ENCODE data around the gene MTMR4.

The MTMR4 gene

DNA sequence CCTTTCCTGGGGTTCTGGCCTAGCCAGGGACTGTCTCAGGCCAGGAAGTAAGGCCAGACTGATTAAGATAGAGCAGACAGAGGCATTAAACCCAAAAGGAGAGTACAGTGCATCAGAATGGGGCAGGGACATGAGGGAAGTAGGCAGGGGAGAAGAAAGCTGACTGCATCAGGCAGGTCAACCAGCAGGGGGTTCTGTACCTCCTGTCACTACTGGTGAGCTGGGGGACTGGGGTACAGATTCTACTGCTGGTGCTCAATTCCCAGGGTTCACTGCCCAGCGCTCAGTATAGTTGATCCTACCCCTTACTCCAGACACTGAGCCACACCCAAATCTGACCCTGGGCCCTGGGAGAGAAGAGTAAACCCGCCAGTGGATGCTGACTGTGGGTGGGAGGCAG is 12.9 kb upstream of the MTMR4 start:
- DNase-seq (ENCODE audit: low read depth) = peak; percentile 17
- peak overlapping the region; percentile 46 for H3K4me3 ChIP-seq (replicated peaks; ENCODE audit: low read depth, low read length)

DNA sequence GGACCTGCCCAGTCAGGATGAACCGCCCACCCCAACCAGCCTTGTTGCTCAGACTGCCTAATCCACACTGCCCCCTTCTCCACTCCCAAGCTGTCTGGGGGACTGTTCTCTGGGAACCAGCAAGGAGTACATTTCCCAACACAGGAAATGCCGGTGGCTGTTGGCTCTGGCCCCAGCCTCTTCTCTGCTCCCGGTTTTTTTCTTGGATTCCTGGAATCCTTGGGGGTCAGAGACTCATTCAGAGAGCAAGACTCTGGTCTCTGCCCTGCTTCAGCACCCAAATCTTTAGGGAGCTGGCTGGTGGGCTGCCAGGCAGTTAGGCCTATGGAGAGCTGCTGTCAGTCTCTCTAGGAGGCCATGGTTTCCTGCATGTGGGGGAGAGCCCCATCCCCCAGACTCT is 10.8 kb upstream of the MTMR4 start:
- peak overlapping the region; percentile 46 for H3K4me3 ChIP-seq (replicated peaks; ENCODE audit: low read depth, low read length)
- TF ChIP-seq, protein P1, sequence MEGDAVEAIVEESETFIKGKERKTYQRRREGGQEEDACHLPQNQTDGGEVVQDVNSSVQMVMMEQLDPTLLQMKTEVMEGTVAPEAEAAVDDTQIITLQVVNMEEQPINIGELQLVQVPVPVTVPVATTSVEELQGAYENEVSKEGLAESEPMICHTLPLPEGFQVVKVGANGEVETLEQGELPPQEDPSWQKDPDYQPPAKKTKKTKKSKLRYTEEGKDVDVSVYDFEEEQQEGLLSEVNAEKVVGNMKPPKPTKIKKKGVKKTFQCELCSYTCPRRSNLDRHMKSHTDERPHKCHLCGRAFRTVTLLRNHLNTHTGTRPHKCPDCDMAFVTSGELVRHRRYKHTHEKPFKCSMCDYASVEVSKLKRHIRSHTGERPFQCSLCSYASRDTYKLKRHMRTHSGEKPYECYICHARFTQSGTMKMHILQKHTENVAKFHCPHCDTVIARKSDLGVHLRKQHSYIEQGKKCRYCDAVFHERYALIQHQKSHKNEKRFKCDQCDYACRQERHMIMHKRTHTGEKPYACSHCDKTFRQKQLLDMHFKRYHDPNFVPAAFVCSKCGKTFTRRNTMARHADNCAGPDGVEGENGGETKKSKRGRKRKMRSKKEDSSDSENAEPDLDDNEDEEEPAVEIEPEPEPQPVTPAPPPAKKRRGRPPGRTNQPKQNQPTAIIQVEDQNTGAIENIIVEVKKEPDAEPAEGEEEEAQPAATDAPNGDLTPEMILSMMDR (IDR thresholded peaks at IDR 0.05; ENCODE audit: low read length, missing control alignments) = peak; percentile 8
- peak; percentile 97 for DNase-seq (ENCODE audit: low read depth)

More for the DNA sequence above, 12.9 kb upstream of the MTMR4 start:
- TF ChIP-seq, protein P1 (IDR thresholded peaks at IDR 0.05; ENCODE audit: low read length, missing control alignments) = peak; percentile 37

DNA sequence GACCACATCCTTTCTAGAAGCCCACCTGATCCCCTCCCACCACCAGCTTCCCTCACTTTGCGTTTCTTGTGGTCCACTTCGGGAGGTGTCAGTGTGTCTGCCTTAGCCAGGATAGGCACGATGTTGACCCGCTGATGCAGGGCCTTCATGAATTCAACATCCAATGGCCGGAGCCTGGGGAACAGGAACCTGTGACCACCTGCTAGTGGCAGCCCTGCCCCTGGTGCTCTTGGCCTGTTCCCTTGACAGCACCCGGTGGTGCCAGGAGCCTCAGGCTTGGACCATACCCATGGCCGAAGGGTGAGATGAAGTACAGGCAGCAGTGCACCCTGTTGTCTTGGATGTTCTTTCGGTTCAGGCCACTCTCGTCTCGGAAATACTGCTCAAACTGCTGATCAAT is 7.2 kb upstream of the MTMR4 start:
- TF ChIP-seq, protein P1 (IDR thresholded peaks at IDR 0.05; ENCODE audit: low read length, missing control alignments) = no peak
- H3K4me3 ChIP-seq (replicated peaks; ENCODE audit: low read depth, low read length) = no peak overlapping the region
- no peak for DNase-seq (ENCODE audit: low read depth)

DNA sequence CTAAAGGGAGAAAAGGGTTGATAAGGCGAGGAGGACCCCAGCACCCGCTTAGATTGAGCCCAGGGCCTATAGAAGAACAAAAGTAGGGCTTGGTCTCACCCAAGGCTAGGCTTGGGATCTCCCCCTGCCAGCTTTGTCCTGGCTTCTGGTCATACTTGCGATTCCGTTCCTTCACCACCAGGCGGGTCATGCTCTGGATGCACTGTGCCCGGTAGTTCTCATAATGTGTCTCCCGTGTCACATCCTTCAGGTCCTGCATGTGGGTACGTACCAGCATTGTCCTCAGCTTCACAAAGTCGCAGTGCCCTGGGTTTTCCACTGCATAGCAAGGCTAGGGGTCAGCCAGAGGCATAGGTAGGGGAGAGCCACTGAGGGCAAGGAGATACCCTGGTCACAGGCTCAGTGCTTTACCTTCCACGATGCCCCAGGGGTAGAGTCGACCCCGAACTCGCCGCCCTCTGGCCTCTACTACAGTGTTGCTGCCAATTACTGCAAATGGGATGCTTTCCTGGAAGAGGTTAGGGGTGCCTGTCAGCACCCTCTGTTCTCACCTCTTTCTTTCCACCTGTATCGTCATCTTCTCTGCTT is 6.5 kb upstream of the MTMR4 start:
- TF ChIP-seq, protein P1 (IDR thresholded peaks at IDR 0.05; ENCODE audit: low read length, missing control alignments) = peak; percentile 54
- H3K4me3 ChIP-seq (replicated peaks; ENCODE audit: low read depth, low read length) = no peak overlapping the region
- peak; percentile 34 for DNase-seq (ENCODE audit: low read depth)

DNA sequence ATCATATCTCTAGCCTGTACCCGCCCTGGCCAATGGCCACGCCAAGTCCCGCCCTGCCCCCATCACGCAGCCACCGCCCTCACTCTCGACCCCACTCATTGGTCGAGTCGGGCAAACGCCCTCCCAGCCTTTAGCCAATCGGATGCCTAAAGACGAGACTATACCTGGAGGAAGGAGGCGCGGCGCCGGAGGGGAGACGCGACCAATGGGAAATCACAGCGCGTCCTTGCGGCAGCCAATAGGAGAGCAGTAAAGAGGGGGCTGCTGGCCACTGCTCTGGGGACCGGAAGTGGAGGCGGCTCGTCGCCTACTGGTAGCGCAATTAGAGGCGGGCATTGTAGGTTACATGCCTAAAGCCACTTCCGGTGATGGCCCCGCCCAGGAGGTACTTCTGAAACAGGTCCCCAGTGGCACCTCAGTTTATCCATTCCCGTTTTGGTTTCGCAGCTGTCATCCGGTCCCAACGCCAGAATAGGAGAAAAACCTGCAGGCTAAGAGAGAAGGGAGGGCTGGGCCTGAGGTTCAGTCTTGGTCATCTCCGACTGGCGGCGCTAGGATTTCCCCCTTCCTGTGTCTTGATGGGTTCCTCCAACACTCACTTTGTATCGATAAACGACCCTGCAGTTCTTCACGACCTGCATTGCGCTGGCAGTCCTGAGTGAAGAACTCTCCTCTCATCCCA is 3.6 kb upstream of the MTMR4 start:
- peak overlapping the region; percentile 86 for H3K4me3 ChIP-seq (replicated peaks; ENCODE audit: low read depth, low read length)
- DNase-seq (ENCODE audit: low read depth) = peak; percentile 100
- TF ChIP-seq, protein P1 (IDR thresholded peaks at IDR 0.05; ENCODE audit: low read length, missing control alignments) = no peak

DNA sequence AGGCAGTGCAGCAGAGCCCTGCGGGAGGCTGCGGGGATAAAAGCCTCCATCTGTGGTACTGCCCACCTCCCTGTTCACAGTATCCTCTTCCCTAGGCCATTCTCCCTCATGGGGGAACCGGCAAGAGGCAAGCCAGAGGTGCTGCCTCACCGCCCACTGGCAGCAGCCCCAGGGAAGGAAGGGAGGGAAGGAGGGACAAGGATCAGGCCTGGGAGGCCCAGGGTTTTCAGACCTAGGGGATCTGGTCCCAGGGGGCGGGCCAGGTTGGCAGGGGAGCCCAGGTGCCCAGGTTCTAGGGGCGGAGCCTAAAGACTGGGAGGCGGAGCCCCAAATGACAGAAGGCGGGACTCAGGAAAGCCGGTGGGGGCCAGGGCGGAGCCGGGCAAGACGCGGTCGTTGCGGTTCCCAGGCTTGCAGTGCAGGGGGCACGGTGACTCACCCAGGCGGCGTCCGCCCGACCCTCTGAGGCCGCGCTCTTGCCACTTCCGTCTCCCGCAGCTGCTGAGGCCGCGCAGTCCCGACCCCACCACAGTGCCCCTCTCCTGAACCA is 3.0 kb upstream of the MTMR4 start:
- TF ChIP-seq, protein P1 (IDR thresholded peaks at IDR 0.05; ENCODE audit: low read length, missing control alignments) = no peak
- H3K4me3 ChIP-seq (replicated peaks; ENCODE audit: low read depth, low read length) = peak overlapping the region; percentile 86
- DNase-seq (ENCODE audit: low read depth) = no peak
